Testis (tissue), 3 donors: ENCODE measurements around the gene CGB1. TPM values are rescaled to one million over a fixed set of nuclear protein-coding genes. Genes with fewer than 3 reads are reported as not detected.
"Not testable (repeated sequence)": the region's sequence is repeated elsewhere in the genome, so short reads cannot be mapped to it uniquely, and the experiment has no call there.

Experiments used
- DNase-seq: peaks from one replicate; pipeline ENCODE4 v3.0.0-alpha.2; 2019
- H3K27ac ChIP-seq, 2 donors: fragments of 200-600 bp; sonication (generic); one replicate each; pipeline ENCODE4 v1.5.1; 2019
- H3K27me3 ChIP-seq: fragments of 200-600 bp; sonication (generic); one replicate; pipeline ENCODE4 v1.5.1; 2019
- H3K36me3 ChIP-seq: fragments of 200-600 bp; sonication (generic); one replicate; pipeline ENCODE4 v1.5.1; 2017; ENCODE audit warnings: low read depth; ENCODE audit errors: missing control alignments
- H3K4me1 ChIP-seq: fragments of 200-600 bp; sonication (generic); one replicate; pipeline ENCODE4 v1.5.1; 2019
- H3K4me3 ChIP-seq, 2 donors: fragments of 200-600 bp; sonication (generic); one replicate each; pipeline ENCODE4 v1.5.1; 2017 to 2019
- H3K9me3 ChIP-seq: fragments of 200-600 bp; sonication (generic); one replicate; pipeline ENCODE4 v1.5.1; 2017
- POLR2A ChIP-seq: fragments of 450-650 bp; IDR thresholded peaks from one replicate; pipeline ENCODE4 v1.6.1; 2017; ENCODE audit warnings: antibody characterized with exemption, mild to moderate bottlenecking, moderate library complexity
- WGBS, 2 donors: methylation state at CpG; one replicate each; pipeline ENCODE4 v1.1.5; 2018; 5-methylcytosine and 5-hydroxymethylcytosine counted together
- intact Hi-C: fragments of 100-400 bp; cut with DNase I; formaldehyde crosslinking; loops from one replicate; pipeline ENCODE4 v1.15.1; 2023; ENCODE audit warnings: low total_unique reads
- polyA plus RNA-seq: library from polyadenylated mRNA; stranded (reverse); fragments of 350-450 nt; fragmentation: Illumina TruSeq; extraction: RNeasy Lipid Tissue Mini Kit (QIAGEN cat#74804); gene quantifications from one replicate; pipeline ENCODE4 v1.2.3, GENCODE V29; 2014; ENCODE audit warnings: low read depth, low replicate concordance; ENCODE audit not compliant: insufficient read depth
- total RNA-seq, 2 donors: library from RNA; depleted of rRNA; stranded (reverse); fragments of >200 nt; gene quantifications; one replicate each; pipeline ENCODE4 v1.2.3, GENCODE V29; 2016
- TF ChIP-seq, protein P1 (sequence below), 3 experiments: fragments of 450-650 bp in 2 of 3; fragments of 200-600 bp in 1 of 3; sonication (generic) in 1 of 3; IDR thresholded peaks; one replicate each; pipeline ENCODE4 v1.5.1; 2016 to 2019; ENCODE audit warnings: antibody characterized with exemption in 3 of 3, mild to moderate bottlenecking in 2 of 3, moderate library complexity in 1 of 3

CGB1 gene
- total and polyA plus RNA-seq, 3 donors from 2014 or later, result 2.3 to 2.9 TPM; not detected in 1

DNA sequence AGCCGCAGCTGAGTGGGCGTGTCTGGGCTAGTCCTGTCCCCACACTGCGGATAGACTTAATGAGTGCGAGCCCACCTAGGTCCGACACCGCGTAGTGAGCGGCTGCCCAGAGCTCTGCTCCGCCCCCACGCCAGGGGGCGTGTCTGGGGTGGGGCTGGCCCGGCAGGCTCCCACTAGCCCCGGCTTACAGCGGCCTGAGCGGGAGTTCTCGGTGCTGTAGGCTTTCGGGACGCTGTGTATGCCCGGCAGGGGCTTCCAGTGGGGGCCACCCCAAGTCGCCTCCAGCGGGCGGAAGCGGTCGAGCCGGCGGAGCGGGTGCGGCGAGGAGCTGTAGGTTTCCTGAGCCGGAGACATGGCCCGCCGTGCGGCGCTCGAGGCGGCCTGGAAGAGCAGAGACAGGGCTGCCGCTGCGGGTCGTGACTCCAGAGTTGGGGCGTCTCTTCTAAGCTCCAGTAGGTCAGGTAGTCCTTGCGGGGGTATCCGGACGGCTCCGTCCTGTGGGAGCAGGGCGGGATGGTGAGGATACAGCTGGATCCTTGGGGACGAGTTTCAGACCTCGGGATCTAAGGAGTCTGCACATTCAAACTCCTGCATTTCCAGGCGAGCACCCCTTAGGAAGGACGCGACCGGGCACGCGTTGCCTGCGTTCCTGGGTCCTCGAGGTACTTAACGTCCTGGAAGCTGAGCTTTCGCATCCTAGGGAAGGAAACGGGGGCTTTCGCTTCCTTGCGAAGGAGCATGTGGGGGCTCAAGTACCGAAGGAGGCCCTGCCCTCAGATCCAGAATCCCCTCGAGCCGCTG lies 19.6 kb upstream of the CGB1 start:
- Histone ChIP-seq H3K27ac (no peak overlapping the region), H3K36me3 (no peaks in the 10 kb centered on the region), H3K27me3 (no peaks in the 10 kb centered on the region), H3K9me3 (no peaks in the 10 kb centered on the region), H3K4me1 (peaks cover 14% of the 10 kb centered on the region), H3K4me3 (peak overlapping the region; percentile 49 to 61)
- 0 to 2% methylated on average over 1 to 50 of the region's 63 CpGs for WGBS, 2 donors
- intact Hi-C loops, result no loop called here
- TF ChIP-seq, protein P1, sequence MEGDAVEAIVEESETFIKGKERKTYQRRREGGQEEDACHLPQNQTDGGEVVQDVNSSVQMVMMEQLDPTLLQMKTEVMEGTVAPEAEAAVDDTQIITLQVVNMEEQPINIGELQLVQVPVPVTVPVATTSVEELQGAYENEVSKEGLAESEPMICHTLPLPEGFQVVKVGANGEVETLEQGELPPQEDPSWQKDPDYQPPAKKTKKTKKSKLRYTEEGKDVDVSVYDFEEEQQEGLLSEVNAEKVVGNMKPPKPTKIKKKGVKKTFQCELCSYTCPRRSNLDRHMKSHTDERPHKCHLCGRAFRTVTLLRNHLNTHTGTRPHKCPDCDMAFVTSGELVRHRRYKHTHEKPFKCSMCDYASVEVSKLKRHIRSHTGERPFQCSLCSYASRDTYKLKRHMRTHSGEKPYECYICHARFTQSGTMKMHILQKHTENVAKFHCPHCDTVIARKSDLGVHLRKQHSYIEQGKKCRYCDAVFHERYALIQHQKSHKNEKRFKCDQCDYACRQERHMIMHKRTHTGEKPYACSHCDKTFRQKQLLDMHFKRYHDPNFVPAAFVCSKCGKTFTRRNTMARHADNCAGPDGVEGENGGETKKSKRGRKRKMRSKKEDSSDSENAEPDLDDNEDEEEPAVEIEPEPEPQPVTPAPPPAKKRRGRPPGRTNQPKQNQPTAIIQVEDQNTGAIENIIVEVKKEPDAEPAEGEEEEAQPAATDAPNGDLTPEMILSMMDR (IDR thresholded peaks at IDR 0.05), result peak in 2 of 3 experiments; percentile 34 to 40
- no peak for TF ChIP-seq POLR2A
- peak; percentile 71 for DNase-seq

DNA sequence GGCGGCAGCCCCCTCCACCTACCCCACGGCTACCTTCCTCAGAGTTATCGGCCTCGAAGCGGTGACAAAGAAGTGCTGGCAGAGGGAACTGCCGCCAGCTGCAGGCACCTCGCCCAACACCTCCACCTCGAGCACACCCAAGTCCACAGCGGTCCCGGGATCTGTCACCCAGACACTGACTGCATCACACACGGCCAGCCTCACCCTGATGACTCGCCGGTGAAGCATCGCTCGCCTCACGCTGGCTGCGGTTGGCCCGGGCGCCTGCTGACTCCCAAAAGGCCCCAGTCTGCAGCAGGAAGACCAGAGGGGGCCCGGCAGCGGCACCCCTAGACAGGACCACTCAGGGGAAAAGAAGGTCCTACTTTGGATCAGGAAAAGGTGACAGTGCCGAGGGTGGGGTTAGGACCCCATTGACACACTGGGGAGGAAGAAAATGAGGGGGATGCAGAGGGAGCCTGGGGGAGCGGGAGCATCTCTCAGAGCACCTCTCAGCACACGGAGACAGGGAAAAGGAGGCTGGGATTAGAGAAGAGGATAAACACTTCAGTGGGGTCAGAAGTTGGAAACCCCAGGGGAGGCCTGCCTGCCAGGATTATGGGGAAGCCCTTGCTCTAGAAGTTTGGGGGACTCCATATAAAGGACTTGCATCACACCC lies 13.8 kb upstream of the CGB1 start:
- DNase-seq, H3K9me3 ChIP-seq, H3K27ac ChIP-seq, H3K4me1 ChIP-seq, intact Hi-C loops, H3K4me3 ChIP-seq, H3K27me3 ChIP-seq, H3K36me3 ChIP-seq: not testable (repeated sequence)
- 83 to 85% methylated on average over 4 to 24 of the region's 24 CpGs for WGBS, 2 donors

DNA sequence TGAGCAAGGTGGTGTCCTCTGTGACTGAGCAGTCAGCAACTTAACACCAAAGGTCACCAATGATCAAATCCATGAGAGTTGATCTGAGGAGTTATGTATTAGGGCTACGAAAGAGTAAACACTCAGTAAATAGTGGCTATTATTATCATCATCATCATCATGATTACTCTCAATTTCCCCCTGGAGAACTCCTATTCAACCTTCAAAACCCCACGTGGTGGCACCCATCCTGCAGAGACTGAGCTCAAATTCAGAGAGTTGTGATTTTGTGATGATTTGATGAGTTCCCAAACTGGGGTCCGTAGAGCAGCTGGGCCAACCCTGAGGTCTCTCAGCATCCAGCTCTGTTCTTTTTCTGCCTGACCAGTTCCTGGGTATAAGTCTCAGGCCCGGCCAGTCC lies 13.1 kb upstream of the CGB1 start:
- 85% methylated on average over 3 of the region's 4 CpGs for WGBS, 2 donors
- H3K36me3 ChIP-seq, intact Hi-C loops: not testable (repeated sequence)

DNA sequence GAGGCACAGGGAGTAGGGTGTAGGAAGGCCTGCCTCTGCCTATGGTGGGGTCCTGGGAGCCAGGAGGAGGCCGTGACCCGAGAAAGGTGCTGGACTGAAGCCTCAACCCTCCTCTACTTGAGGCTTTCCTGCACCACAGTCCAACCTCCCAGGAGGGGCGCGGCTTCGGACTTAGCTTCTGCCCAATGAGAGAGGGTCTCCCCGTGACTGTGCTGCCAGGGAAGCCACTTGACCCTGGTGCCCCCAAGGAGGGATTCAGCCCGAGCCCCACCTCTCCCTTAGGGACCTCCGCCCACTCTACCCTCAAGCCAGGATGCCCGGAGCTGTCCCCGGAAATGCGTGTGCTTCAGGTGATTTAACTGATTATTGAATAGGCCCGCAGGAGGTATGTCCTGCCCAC lies 12.3 kb upstream of the CGB1 start, which contains the start of gene CGB8:
Gene CGB8, minus strand, starts transcription at position 101 of the 400 bp plus-strand sequence. CDS start 372 bp downstream, outside the sequence.
- intact Hi-C loops, H3K4me3 ChIP-seq, DNase-seq, H3K9me3 ChIP-seq, H3K4me1 ChIP-seq, H3K27me3 ChIP-seq, H3K36me3 ChIP-seq, H3K27ac ChIP-seq: not testable (repeated sequence)
- WGBS, 2 donors, result 80 to 90% methylated on average over 1 to 10 of the region's 12 CpGs

More for the DNA sequence above, 13.1 kb upstream of the CGB1 start:
- not testable (repeated sequence) for H3K4me1 ChIP-seq, H3K9me3 ChIP-seq, H3K27me3 ChIP-seq, DNase-seq, H3K27ac ChIP-seq, H3K4me3 ChIP-seq

DNA sequence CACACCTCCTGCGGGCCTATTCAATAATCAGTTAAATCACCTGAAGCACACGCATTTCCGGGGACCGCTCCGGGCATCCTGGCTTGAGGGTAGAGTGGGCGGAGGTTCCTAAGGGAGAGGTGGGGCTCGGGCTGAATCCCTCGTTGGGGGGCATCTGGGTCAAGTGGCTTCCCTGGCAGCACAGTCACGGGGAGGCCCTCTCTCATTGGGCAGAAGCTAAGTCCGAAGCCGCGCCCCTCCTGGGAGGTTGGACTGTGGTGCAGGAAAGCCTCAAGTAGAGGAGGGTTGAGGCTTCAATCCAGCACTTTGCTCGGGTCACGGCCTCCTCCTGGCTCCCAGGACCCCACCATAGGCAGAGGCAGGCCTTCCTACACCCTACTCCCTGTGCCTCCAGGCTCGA lies 6.9 kb upstream of the CGB1 start, which contains the start of gene CGB5:
Gene CGB5, plus strand, starts transcription at position 301 of the 400 bp plus-strand sequence. CDS start 362 bp downstream, outside the sequence.
- H3K4me1 ChIP-seq, H3K36me3 ChIP-seq, H3K9me3 ChIP-seq, DNase-seq, intact Hi-C loops, H3K27me3 ChIP-seq, H3K27ac ChIP-seq, H3K4me3 ChIP-seq: not testable (repeated sequence)
- WGBS, 2 donors, result 75 to 90% methylated on average over 4 to 15 of the region's 15 CpGs

DNA sequence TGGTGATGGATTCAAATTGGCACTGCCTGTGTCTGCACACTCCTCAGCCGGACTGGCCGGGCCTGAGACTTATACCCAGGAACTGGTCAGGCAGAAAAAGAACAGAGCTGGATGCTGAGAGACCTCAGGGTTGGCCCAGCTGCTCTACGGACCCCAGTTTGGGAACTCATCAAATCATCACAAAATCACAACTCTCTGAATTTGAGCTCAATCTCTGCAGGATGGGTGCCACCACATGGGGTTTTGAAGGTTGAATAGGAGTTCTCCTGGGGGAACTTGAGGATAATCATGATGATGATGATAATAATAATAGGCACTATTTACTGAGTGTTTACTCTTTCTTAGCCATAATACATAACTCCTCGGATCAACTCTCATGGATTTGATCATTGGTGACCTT lies 6.0 kb upstream of the CGB1 start:
- H3K4me1 ChIP-seq, H3K27me3 ChIP-seq, DNase-seq, H3K4me3 ChIP-seq, H3K9me3 ChIP-seq, H3K36me3 ChIP-seq, intact Hi-C loops, H3K27ac ChIP-seq: not testable (repeated sequence)
- WGBS, 2 donors, result 84 to 100% methylated on average over 1 to 4 of the region's 4 CpGs

DNA sequence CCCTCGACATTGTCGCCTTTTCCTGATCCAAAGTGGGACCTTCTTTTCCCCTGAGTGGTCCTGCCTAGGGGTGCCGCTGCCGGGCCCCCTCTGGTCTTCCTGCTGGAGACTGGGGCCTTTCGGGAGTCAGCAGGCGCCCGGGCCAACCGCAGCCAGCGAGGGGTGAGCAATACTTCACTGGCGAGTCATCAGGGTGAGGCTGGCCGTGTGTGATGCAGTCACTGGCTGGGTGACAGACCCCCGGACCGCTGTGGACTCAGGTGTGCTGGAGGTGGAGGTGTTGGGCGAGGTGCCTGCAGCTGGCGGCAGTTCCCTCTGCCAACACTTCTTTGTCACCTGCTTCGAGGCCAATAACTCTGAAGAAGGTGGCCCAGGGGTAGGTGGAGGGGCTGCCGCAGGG lies 5.5 kb upstream of the CGB1 start:
- TF ChIP-seq, protein P1 (IDR thresholded peaks at IDR 0.05), result no peak
- TF ChIP-seq POLR2A, result no peak
- H3K4me1 ChIP-seq, result no peaks in the 10 kb centered on the region
- H3K36me3 ChIP-seq, result no peaks in the 10 kb centered on the region
- intact Hi-C loops, result no loop called here
- no peak overlapping the region for H3K27ac ChIP-seq
- no peak for DNase-seq
- H3K4me3 ChIP-seq, result no peak overlapping the region
- WGBS, 2 donors, result 89% methylated on average over 9 to 17 of the region's 17 CpGs
- H3K9me3 ChIP-seq, result no peaks in the 10 kb centered on the region
- H3K27me3 ChIP-seq, result no peaks in the 10 kb centered on the region

DNA sequence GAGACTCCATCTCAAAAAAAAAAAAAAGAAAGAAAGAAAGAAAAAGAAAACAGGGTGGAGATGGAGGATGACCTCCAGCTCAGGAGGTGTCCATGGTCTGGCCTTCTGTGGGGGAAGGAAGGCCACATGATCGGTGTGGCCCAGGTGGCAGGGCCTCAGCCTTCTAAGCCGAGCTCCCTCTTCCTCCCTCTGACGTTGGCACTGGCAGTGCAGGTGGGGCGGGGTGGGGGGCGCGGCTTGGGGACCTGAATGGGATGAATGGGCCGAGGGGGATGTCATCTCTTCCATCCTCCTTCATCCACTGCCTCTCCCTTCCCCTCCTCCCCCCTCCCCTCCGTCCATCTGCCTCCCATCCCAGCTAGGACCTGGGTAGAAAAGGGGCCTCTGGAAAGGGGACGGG lies 3.0 kb upstream of the CGB1 start:
- intact Hi-C loops, H3K27me3 ChIP-seq, H3K4me1 ChIP-seq, H3K4me3 ChIP-seq, H3K36me3 ChIP-seq, DNase-seq, H3K27ac ChIP-seq, H3K9me3 ChIP-seq: not testable (repeated sequence)
- 62 to 82% methylated on average over 8 to 9 of the region's 9 CpGs for WGBS, 2 donors

DNA sequence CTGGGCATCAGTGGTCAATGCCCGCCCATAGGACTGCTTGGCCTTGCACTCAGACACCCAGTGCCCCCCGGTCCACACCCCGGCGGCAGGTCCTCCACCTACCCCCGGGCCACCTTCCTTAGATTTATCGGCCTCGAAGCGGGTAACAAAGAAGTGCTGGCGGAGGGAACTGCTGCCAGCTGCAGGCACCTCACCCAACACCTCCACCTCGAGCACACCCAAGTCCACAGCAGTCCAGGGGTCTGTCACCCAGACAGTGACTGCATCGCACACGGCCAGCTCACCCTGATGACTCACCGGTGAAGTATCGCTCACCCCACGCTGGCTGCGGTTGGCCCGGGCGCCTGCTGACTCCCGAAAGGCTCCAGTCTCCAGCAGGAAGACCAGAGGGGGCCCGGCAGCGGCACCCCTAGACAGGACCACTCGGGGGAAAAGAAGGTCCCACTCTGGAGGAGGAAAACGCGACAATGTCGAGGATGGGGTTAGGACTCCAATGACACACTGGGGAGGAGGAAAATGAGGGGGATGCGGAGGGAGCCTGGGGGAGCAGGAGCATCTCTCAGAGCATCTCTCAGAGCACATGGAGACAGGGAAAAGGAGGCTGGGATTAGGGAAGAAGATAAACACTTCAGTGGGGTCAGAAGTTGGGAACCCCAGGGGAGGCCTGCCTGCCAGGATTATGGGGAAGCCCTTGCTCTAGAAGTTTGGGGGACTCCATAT lies 2.0 kb upstream of the CGB1 start:
- DNase-seq, H3K9me3 ChIP-seq, intact Hi-C loops, H3K36me3 ChIP-seq, H3K4me3 ChIP-seq, H3K27me3 ChIP-seq, H3K4me1 ChIP-seq, H3K27ac ChIP-seq: not testable (repeated sequence)
- WGBS, 2 donors, result 89 to 94% methylated on average over 22 to 26 of the region's 26 CpGs
